AG09309 (cell line): Measurements from ENCODE around the gene ERBB3.

Experiments used
- DNase-seq: peaks from one replicate; pipeline ENCODE4 v3.0.0-alpha.2; 2010; ENCODE audit warnings: low read depth
- H3K4me3 ChIP-seq: 2 replicates; pipeline ENCODE4 v1.5.1; 2011; ENCODE audit warnings: mild to moderate bottlenecking, low read depth, low read length, moderate library complexity; ENCODE audit not compliant: control insufficient read depth
- TF ChIP-seq, protein P1 (sequence below): IDR thresholded peaks from 2 replicates; pipeline ENCODE4 v1.5.1; 2011; ENCODE audit warnings: mild to moderate bottlenecking, low read depth, low read length, inconsistent platforms; ENCODE audit not compliant: insufficient read depth, control insufficient read depth; ENCODE audit errors: missing control alignments

Gene ERBB3

DNA sequence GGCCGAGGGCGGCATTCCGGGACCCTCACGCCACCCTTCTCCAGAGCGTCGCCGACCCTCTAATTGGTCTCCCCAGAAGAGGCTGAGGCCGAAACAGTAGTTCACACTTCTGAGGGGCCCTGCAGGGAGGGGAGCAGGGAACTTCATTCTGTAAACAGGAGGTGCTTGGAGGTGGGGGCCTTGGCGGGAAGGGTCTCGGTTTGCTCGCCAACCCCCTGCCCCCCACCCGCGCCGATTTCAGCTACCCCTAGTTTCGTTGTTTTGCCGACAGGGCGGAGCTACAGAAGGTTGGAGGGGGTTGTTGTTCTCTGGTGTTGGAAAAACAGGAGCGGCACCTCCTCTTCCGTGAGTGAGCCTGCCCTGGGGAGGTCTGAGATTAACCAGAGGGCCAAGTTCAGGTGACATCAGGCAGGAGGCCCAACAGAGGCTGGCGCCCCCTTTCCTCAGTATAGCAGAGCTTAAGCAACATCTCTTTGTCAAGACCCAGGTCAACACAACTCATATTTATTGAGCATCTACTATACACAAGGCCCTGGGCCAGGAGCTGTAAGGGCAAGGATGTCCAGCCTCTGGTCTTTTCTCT is 682 bp downstream of the ERBB3 start:
- TF ChIP-seq, protein P1, sequence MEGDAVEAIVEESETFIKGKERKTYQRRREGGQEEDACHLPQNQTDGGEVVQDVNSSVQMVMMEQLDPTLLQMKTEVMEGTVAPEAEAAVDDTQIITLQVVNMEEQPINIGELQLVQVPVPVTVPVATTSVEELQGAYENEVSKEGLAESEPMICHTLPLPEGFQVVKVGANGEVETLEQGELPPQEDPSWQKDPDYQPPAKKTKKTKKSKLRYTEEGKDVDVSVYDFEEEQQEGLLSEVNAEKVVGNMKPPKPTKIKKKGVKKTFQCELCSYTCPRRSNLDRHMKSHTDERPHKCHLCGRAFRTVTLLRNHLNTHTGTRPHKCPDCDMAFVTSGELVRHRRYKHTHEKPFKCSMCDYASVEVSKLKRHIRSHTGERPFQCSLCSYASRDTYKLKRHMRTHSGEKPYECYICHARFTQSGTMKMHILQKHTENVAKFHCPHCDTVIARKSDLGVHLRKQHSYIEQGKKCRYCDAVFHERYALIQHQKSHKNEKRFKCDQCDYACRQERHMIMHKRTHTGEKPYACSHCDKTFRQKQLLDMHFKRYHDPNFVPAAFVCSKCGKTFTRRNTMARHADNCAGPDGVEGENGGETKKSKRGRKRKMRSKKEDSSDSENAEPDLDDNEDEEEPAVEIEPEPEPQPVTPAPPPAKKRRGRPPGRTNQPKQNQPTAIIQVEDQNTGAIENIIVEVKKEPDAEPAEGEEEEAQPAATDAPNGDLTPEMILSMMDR = no peak
- H3K4me3 ChIP-seq = peak overlapping the region; percentile 65

DNA sequence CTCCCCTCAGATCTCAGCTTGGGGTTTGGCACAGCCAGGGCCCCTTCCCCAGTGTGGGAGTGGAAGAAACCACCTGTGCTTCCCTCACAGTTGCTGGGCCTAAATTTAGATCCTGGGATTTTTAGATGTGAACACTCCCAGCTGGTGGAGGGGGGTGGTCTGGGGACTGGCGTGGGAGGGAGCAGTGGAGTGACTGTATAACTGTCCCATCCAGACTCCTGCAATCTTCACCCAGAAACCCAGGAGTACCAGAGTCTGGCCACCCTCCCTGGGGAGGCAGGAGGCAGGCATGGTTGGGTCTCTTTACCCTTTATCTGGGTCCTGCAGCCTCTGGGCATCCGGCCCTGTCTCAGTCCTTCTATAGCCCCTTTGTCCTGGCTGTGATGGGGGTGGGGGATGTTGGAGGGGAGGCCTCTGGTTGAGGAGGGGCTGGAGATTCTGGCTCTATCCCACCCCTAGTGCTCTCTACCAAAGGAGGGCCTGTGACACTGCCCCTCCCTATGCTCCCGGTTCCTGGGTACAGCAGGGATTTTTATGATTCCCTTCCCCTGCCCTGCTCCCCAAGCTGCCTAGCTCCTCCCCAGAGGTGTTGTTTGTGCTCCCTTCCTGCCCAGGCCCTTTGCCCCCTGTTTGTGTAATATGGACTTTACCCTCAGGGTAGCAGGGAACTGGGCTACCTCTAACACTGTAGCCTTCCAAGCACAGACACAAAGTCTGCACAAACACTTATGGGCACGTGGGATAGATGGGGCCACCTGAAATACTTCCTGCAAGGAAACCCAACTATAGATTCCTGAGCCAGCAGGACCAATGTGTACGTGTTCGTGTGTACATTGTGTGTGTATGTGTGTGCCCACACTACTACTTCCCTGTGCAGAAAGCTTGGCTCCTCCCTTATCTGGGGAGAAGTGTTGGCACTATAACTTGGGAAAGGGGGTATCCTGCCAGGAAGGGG is 1.7 kb downstream of the ERBB3 start:
- H3K4me3 ChIP-seq = no peak overlapping the region
- TF ChIP-seq, protein P1 = no peak
- no peak for DNase-seq

More for the DNA sequence above, 682 bp downstream of the ERBB3 start:
- no peak for DNase-seq

GRCh38 chr12:56082382-56082781 is 2.4 kb downstream of the ERBB3 start:
- no peak for DNase-seq
- no peak overlapping the region for H3K4me3 ChIP-seq
- TF ChIP-seq, protein P1 = no peak

- TF ChIP-seq, protein P1 = no peak
- no peak overlapping the region for H3K4me3 ChIP-seq
- DNase-seq = no peak
These were observed 3.0 kb downstream of the ERBB3 start for GRCh38 chr12:56082967-56083366.

- TF ChIP-seq, protein P1 = peak; percentile 43
- H3K4me3 ChIP-seq = no peak overlapping the region
- DNase-seq = no peak
These were observed 5.1 kb downstream of the ERBB3 start for GRCh38 chr12:56084958-56085543.

DNA sequence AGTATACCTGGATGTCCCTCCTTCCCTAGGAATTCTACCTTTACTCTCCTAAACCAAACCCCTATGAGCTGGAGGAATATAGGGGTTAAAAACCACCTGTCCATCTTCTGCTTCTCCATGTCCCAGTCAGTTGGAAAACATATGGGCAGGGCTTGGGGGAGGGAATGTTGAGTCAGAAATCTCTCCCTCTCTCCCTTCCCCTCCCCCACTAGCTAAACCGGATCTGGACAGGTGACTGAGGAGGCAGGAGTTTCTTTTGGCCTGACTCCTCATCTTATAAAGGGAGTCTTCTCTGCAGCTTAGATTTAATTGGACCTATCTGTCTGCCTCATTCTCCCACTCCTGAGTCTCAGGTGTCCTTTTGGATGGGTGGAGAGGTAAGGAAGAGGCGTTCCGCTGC is 6.1 kb downstream of the ERBB3 start:
- DNase-seq = no peak
- TF ChIP-seq, protein P1 = no peak
- no peak overlapping the region for H3K4me3 ChIP-seq
